Inflammatory macrophage treated with lipopolysaccharide for 4 hours (primary cell): ENCODE measurements around the gene GPATCH1.
"Not testable (repeated sequence)": the region's sequence is repeated elsewhere in the genome, so short reads cannot be mapped to it uniquely, and the experiment has no call there.

Source experiments
- DNase-seq: peaks from one replicate; pipeline ENCODE4 v3.0.0-alpha.2; 2020

The GPATCH1 gene

GRCh38 chr19:33117501-33117900 is 36.5 kb downstream of the GPATCH1 start:
- DNase-seq, result no peak

- DNase-seq, result no peak
Measured at GRCh38 chr19:33118643-33119042, 37.7 kb downstream of the GPATCH1 start.

GRCh38 chr19:33124207-33125098 is 43.5 kb downstream of the GPATCH1 start:
- no peak for DNase-seq

GRCh38 chr19:33125929-33126388 is 45.0 kb downstream of the GPATCH1 start:
- DNase-seq, result peak; percentile 54

- not testable (repeated sequence) for DNase-seq
Measured at GRCh38 chr19:33126712-33127111, 45.7 kb downstream of the GPATCH1 start.

GRCh38 chr19:33129901-33130300 is 48.9 kb downstream of the GPATCH1 start:
- no peak for DNase-seq

- no peak for DNase-seq
Measured at GRCh38 chr19:33130433-33130832, 49.5 kb downstream of the GPATCH1 start.

GRCh38 chr19:33132021-33132420 is 51.0 kb downstream of the GPATCH1 start, which contains the start of gene WDR88:
WDR88 (plus strand) TSS chr19:33132114; CDS start chr19:33132170, 56 bp downstream.
- no peak for DNase-seq

GRCh38 chr19:33132425-33132824 is 51.4 kb downstream of the GPATCH1 start:
- DNase-seq, result no peak

- no peak for DNase-seq
Measured at GRCh38 chr19:33133438-33134031, 52.6 kb downstream of the GPATCH1 start.

GRCh38 chr19:33134571-33135041 is 53.6 kb downstream of the GPATCH1 start:
- DNase-seq, result peak; percentile 25

GRCh38 chr19:33139165-33139564 is 58.2 kb downstream of the GPATCH1 start:
- no peak for DNase-seq

- peak; percentile 57 for DNase-seq
Measured at GRCh38 chr19:33143897-33144405, 63.0 kb downstream of the GPATCH1 start.

- no peak for DNase-seq
Measured at GRCh38 chr19:33146209-33146608, 65.2 kb downstream of the GPATCH1 start.

GRCh38 chr19:33147538-33147937 is 66.6 kb downstream of the GPATCH1 start:
- no peak for DNase-seq

GRCh38 chr19:33150852-33151518 is 70.0 kb downstream of the GPATCH1 start:
- no peak for DNase-seq

- DNase-seq, result peak; percentile 74
Measured at GRCh38 chr19:33152176-33152575, 71.2 kb downstream of the GPATCH1 start.

GRCh38 chr19:33152625-33153024 is 71.6 kb downstream of the GPATCH1 start:
- DNase-seq, result not testable (repeated sequence)

GRCh38 chr19:33154313-33154712 is 73.3 kb downstream of the GPATCH1 start:
- not testable (repeated sequence) for DNase-seq

GRCh38 chr19:33156334-33156733 is 75.4 kb downstream of the GPATCH1 start:
- peak; percentile 56 for DNase-seq

- DNase-seq, result no peak
Measured at GRCh38 chr19:33157906-33158305, 76.9 kb downstream of the GPATCH1 start.

GRCh38 chr19:33158365-33158764 is 77.4 kb downstream of the GPATCH1 start:
- no peak for DNase-seq

- no peak for DNase-seq
Measured at GRCh38 chr19:33159149-33159548, 78.2 kb downstream of the GPATCH1 start.
